Measurements from ENCODE around the gene SRSF11. TPM values are rescaled to one million over a fixed set of nuclear protein-coding genes. Genes with fewer than 3 reads are reported as not detected.

The SRSF11 gene
- total and polyA plus RNA-seq, 2 of the 4 experiments (the other 2 are of a cell fraction) = 94.5 to 149 TPM

DNA sequence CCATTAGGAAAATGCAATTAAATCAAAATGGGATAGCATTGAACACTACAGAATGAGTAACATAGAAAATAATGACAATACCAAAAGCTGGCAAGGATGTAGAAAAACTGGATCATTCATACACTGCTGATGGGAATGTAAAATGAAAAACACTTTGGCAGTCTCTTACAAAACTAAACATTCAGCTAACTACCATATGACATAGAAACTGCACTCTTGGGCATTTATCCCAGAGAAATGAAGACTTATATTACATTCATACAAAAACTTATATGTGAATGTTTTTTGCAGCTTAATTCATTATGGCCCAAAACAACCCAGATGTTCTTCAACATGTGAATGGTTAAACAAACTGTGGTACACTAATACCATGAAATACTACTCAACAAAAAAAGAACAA lies 67.0 kb downstream of the SRSF11 start:
- TF ChIP-seq, protein P1, sequence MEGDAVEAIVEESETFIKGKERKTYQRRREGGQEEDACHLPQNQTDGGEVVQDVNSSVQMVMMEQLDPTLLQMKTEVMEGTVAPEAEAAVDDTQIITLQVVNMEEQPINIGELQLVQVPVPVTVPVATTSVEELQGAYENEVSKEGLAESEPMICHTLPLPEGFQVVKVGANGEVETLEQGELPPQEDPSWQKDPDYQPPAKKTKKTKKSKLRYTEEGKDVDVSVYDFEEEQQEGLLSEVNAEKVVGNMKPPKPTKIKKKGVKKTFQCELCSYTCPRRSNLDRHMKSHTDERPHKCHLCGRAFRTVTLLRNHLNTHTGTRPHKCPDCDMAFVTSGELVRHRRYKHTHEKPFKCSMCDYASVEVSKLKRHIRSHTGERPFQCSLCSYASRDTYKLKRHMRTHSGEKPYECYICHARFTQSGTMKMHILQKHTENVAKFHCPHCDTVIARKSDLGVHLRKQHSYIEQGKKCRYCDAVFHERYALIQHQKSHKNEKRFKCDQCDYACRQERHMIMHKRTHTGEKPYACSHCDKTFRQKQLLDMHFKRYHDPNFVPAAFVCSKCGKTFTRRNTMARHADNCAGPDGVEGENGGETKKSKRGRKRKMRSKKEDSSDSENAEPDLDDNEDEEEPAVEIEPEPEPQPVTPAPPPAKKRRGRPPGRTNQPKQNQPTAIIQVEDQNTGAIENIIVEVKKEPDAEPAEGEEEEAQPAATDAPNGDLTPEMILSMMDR (conservative IDR thresholded peaks at IDR 0.05; ENCODE audit: low read depth, low read length) = no peak
- TF ChIP-seq RAD21 (IDR thresholded peaks at IDR 0.05; ENCODE audit: low read length) (no peak), SMC3 (IDR thresholded peaks at IDR 0.05; ENCODE audit: low read depth, low read length) (no peak), MAZ (IDR thresholded peaks at IDR 0.05; ENCODE audit: borderline replicate concordance, low read depth, low read length) (no peak), FOS (IDR thresholded peaks at IDR 0.05; ENCODE audit: low read depth, low read length) (no peak), CEBPB (IDR thresholded peaks at IDR 0.05; ENCODE audit: low read depth, low read length) (no peak), RFX5 (IDR thresholded peaks at IDR 0.05; ENCODE audit: low read depth, low read length) (no peak), CHD1 (IDR thresholded peaks at IDR 0.05; ENCODE audit: low read depth, low read length) (no peak), MAFK (IDR thresholded peaks at IDR 0.05; ENCODE audit: low read depth, low read length) (no peak), RCOR1 (IDR thresholded peaks at IDR 0.05; ENCODE audit: insufficient replicate concordance, low read length) (no peak), POLR2A (IDR thresholded peaks at IDR 0.05; ENCODE audit: low read depth, low read length) (no peak), BHLHE40 (IDR thresholded peaks at IDR 0.05; ENCODE audit: low read depth, low read length) (no peak), NFE2L2 (IDR thresholded peaks at IDR 0.05; ENCODE audit: low read depth, low read length) (no peak), MXI1 (IDR thresholded peaks at IDR 0.05; ENCODE audit: borderline replicate concordance, low read depth, low read length) (no peak)
- TF ChIP-seq, protein P2, sequence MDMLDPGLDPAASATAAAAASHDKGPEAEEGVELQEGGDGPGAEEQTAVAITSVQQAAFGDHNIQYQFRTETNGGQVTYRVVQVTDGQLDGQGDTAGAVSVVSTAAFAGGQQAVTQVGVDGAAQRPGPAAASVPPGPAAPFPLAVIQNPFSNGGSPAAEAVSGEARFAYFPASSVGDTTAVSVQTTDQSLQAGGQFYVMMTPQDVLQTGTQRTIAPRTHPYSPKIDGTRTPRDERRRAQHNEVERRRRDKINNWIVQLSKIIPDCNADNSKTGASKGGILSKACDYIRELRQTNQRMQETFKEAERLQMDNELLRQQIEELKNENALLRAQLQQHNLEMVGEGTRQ (IDR thresholded peaks at IDR 0.05; ENCODE audit: low read depth, low read length) = no peak
- TF ChIP-seq, protein P3, sequence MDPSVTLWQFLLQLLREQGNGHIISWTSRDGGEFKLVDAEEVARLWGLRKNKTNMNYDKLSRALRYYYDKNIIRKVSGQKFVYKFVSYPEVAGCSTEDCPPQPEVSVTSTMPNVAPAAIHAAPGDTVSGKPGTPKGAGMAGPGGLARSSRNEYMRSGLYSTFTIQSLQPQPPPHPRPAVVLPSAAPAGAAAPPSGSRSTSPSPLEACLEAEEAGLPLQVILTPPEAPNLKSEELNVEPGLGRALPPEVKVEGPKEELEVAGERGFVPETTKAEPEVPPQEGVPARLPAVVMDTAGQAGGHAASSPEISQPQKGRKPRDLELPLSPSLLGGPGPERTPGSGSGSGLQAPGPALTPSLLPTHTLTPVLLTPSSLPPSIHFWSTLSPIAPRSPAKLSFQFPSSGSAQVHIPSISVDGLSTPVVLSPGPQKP (IDR thresholded peaks at IDR 0.05; ENCODE audit: borderline replicate concordance, low read depth, low read length) = no peak
- no peak overlapping the region for H2BK20ac ChIP-seq (ENCODE audit: low read depth, low read length)
- no peaks in the 10 kb centered on the region for H4K20me1 ChIP-seq (ENCODE audit: insufficient read depth, low read length)
- H3K4me1 ChIP-seq (ENCODE audit: control insufficient read depth, insufficient read depth, low read length) = peaks cover 2% of the 10 kb centered on the region; the same call in 1 of the 2 replicates
- no peak overlapping the region for H3K14ac ChIP-seq (replicated peaks; ENCODE audit: low read depth, low read length)
- in situ Hi-C loops (cut with MboI; ENCODE audit: low sequenced_read_pairs) (no loop called here), intact Hi-C loops (cut with micrococcal nuclease) (no loop called here), dilution Hi-C loops (cut with HindIII; ENCODE audit: low sequenced_read_pairs, unreplicated experiment) (no loop called here)
- no peak overlapping the region for H2AFZ ChIP-seq (replicated peaks; ENCODE audit: low read length, poor library complexity)
- no peaks in the 10 kb centered on the region for H3K9me3 ChIP-seq (ENCODE audit: control insufficient read depth, insufficient read depth, low read length)
- H4K91ac ChIP-seq (ENCODE audit: insufficient read depth, low read depth, low read length) = no peak overlapping the region
- no peak overlapping the region for H4K5ac ChIP-seq (ENCODE audit: low read depth, low read length)
- peaks cover 3% of the 10 kb centered on the region; the same call in 1 of the 2 replicates for H3K9me1 ChIP-seq (ENCODE audit: insufficient read depth, low read length)
- H3K23ac ChIP-seq (ENCODE audit: low read depth, low read length) = no peak overlapping the region
- ATAC-seq (ENCODE audit: low read depth) = no peak
- no peak overlapping the region for H2BK120ac ChIP-seq (ENCODE audit: low read depth, low read length)
- no peak overlapping the region for H3K9ac ChIP-seq (ENCODE audit: low read depth, low read length)
- H2BK15ac ChIP-seq (ENCODE audit: low read depth, low read length) = no peak overlapping the region
- no peak overlapping the region for H2AK9ac ChIP-seq (replicated peaks; ENCODE audit: low read depth, low read length, poor library complexity)
- peaks cover 6% of the 10 kb centered on the region for H3K36me3 ChIP-seq (ENCODE audit: control insufficient read depth, insufficient read depth, low read length)
- H3K4me2 ChIP-seq (ENCODE audit: low read depth, low read length) = no peak overlapping the region
- ChIA-PET CTCF (no interaction called here), POLR2A (ENCODE audit: unreplicated experiment) (no interaction called here)
- no peak overlapping the region for H2AK5ac ChIP-seq (ENCODE audit: low read depth, low read length)
- no peak overlapping the region for H2BK5ac ChIP-seq (ENCODE audit: low read depth, low read length, poor library complexity, severe bottlenecking)
- BruUV-seq (replicated peaks) = no TSS peak
- no peak overlapping the region for H3K18ac ChIP-seq (ENCODE audit: low read depth, low read length)
- H4K8ac ChIP-seq (ENCODE audit: low read depth in 2 of 2, low read length in 2 of 2) = no peak overlapping the region
- no peaks in the 10 kb centered on the region for H3K27me3 ChIP-seq (ENCODE audit: control insufficient read depth, insufficient read depth, low read length)
- no peak overlapping the region for H3K4me3 ChIP-seq (ENCODE audit: insufficient read depth, low read depth, low read length)
- peaks cover 4 to 6% of the 10 kb centered on the region in 2 experiments; a peak in 3 of 4 replicates for H3K79me1 ChIP-seq (ENCODE audit: low read depth in 1 of 2, low read length in 2 of 2)
- H3K27ac ChIP-seq (ENCODE audit: insufficient read depth, low read length) = no peak overlapping the region
- peak; percentile 33 for DNase-seq
- no peak overlapping the region for H3K56ac ChIP-seq (ENCODE audit: extremely low read depth, insufficient read depth, low read length)
- no peak overlapping the region for H3K4ac ChIP-seq (ENCODE audit: low read depth, low read length)
